ENCODE measurements around the gene GNAI3.

GNAI3 gene

DNA sequence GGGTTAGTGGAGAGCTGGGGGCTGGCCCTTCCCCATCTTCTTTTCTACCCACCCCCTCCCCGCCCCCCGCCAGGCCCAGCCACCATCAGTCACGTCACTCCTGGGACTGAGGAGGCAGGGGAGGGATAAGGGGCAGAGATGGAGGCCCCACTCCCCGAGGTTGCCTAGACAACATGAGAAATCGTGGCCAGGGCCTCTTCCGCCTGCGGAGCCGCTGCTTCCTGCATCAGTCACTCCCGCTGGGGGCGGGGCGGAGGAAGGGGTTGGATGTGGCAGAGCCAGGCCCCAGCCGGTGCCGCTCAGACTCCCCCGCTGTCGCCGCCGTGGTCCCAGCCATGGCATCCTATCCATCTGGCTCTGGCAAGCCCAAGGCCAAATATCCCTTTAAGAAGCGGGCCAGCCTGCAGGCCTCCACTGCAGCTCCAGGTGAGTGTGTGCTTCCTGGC is 72.4 kb downstream of the GNAI3 start (continued):
- TF ChIP-seq ZNF518A (tag by site-specific recombination; conservative IDR thresholded peaks at IDR 0.05; ENCODE audit: low read depth) (0 out of 2 replicates have a peak, but pooled peaks have one; percentile 19), SP3 (tag by site-specific recombination; IDR thresholded peaks at IDR 0.05) (peak; percentile 77), ZBTB11 (tag by site-specific recombination; conservative IDR thresholded peaks at IDR 0.05; ENCODE audit: low read depth) (0 out of 2 replicates have a peak, but pooled peaks have one; percentile 50), ZNF341 (tag by site-specific recombination; IDR thresholded peaks at IDR 0.05; ENCODE audit: low read depth) (peak; percentile 76), ZXDB (tag by site-specific recombination; IDR thresholded peaks at IDR 0.05) (peak; percentile 64; the same call in 1 of the 2 replicates), ZBTB48 (tag by site-specific recombination; IDR thresholded peaks at IDR 0.05) (peak; percentile 14; the same call in 1 of the 2 replicates), KLF10 (tag by site-specific recombination; IDR thresholded peaks at IDR 0.05) (peak; percentile 75), EGR2 (tag by site-specific recombination; IDR thresholded peaks at IDR 0.05; ENCODE audit: low read depth) (peak; percentile 9; the same call in 1 of the 2 replicates), IKZF3 (tag by site-specific recombination; IDR thresholded peaks at IDR 0.05) (peak; percentile 76), KLF9 (tag by site-specific recombination; IDR thresholded peaks at IDR 0.05; ENCODE audit: low read depth) (peak; percentile 70), KLF16 (tag by site-specific recombination; IDR thresholded peaks at IDR 0.05) (peak; percentile 51; the same call in 1 of the 2 replicates), ZNF600 (tag by site-specific recombination; IDR thresholded peaks at IDR 0.05) (peak; percentile 40; the same call in 1 of the 2 replicates), ZNF692 (tag by site-specific recombination; IDR thresholded peaks at IDR 0.05) (peak; percentile 75), BCL6B (tag by site-specific recombination; IDR thresholded peaks at IDR 0.05) (no peak)
- TF ChIP-seq, protein P1, sequence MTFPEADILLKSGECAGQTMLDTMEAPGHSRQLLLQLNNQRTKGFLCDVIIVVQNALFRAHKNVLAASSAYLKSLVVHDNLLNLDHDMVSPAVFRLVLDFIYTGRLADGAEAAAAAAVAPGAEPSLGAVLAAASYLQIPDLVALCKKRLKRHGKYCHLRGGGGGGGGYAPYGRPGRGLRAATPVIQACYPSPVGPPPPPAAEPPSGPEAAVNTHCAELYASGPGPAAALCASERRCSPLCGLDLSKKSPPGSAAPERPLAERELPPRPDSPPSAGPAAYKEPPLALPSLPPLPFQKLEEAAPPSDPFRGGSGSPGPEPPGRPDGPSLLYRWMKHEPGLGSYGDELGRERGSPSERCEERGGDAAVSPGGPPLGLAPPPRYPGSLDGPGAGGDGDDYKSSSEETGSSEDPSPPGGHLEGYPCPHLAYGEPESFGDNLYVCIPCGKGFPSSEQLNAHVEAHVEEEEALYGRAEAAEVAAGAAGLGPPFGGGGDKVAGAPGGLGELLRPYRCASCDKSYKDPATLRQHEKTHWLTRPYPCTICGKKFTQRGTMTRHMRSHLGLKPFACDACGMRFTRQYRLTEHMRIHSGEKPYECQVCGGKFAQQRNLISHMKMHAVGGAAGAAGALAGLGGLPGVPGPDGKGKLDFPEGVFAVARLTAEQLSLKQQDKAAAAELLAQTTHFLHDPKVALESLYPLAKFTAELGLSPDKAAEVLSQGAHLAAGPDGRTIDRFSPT (tag by site-specific recombination; IDR thresholded peaks at IDR 0.05), result peak; percentile 70; the same call in 1 of the 2 replicates
- TF ChIP-seq, protein P2, sequence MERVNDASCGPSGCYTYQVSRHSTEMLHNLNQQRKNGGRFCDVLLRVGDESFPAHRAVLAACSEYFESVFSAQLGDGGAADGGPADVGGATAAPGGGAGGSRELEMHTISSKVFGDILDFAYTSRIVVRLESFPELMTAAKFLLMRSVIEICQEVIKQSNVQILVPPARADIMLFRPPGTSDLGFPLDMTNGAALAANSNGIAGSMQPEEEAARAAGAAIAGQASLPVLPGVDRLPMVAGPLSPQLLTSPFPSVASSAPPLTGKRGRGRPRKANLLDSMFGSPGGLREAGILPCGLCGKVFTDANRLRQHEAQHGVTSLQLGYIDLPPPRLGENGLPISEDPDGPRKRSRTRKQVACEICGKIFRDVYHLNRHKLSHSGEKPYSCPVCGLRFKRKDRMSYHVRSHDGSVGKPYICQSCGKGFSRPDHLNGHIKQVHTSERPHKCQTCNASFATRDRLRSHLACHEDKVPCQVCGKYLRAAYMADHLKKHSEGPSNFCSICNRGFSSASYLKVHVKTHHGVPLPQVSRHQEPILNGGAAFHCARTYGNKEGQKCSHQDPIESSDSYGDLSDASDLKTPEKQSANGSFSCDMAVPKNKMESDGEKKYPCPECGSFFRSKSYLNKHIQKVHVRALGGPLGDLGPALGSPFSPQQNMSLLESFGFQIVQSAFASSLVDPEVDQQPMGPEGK (tag by site-specific recombination; IDR thresholded peaks at IDR 0.05), result peak; percentile 61; the same call in 1 of the 2 replicates
- TF ChIP-seq, protein P3, sequence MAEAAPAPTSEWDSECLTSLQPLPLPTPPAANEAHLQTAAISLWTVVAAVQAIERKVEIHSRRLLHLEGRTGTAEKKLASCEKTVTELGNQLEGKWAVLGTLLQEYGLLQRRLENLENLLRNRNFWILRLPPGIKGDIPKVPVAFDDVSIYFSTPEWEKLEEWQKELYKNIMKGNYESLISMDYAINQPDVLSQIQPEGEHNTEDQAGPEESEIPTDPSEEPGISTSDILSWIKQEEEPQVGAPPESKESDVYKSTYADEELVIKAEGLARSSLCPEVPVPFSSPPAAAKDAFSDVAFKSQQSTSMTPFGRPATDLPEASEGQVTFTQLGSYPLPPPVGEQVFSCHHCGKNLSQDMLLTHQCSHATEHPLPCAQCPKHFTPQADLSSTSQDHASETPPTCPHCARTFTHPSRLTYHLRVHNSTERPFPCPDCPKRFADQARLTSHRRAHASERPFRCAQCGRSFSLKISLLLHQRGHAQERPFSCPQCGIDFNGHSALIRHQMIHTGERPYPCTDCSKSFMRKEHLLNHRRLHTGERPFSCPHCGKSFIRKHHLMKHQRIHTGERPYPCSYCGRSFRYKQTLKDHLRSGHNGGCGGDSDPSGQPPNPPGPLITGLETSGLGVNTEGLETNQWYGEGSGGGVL (tag by site-specific recombination; IDR thresholded peaks at IDR 0.05), result peak; percentile 70
